Colonic mucosa (tissue), 4 donors: ENCODE data around the gene OGDH. TPM values are rescaled to one million over a fixed set of nuclear protein-coding genes. Genes with fewer than 3 reads are reported as not detected.

Experiments
- DNase-seq: peaks from one replicate; pipeline ENCODE4 v3.0.0-alpha.2; 2020
- H3K27ac ChIP-seq: fragments of 200-600 bp; one replicate; pipeline ENCODE4 v1.8.0; 2021
- H3K27me3 ChIP-seq: fragments of 200-600 bp; one replicate; pipeline ENCODE4 v1.8.0; 2021
- H3K36me3 ChIP-seq: fragments of 200-600 bp; one replicate; pipeline ENCODE4 v1.8.0; 2021
- H3K4me1 ChIP-seq: fragments of 200-600 bp; one replicate; pipeline ENCODE4 v1.8.0; 2021; ENCODE audit warnings: mild to moderate bottlenecking
- H3K4me3 ChIP-seq: fragments of 200-600 bp; one replicate; pipeline ENCODE4 v1.8.0; 2021
- H3K9ac ChIP-seq, 2 donors: one replicate each; pipeline ENCODE4 v1.7.0; 2013; ENCODE audit warnings: control low read depth in 2 of 2, low read depth in 2 of 2, low read length in 2 of 2
- H3K9me3 ChIP-seq: fragments of 200-600 bp; one replicate; pipeline ENCODE4 v1.8.0; 2021
- CTCF ChIP-seq: fragments of 200-600 bp; IDR thresholded peaks from one replicate; pipeline ENCODE4 v1.8.0; 2022; ENCODE audit warnings: antibody characterized with exemption, mild to moderate bottlenecking
- intact Hi-C: fragments of 100-400 bp; cut with DNase I; formaldehyde crosslinking; loops from one replicate; pipeline ENCODE4 v1.14.1; 2022
- total RNA-seq, 2 donors: library from RNA; stranded (reverse); fragmentation: NEBNext Ultra II Directional in 1 of 2; extraction: Animal tissue kit (Norgen Biotek cat#: 25700) in 1 of 2; gene quantifications; one replicate each; pipeline ENCODE4 v1.2.1, GENCODE V29; 2021
- donor health status: healthy.
- donor health status: DM: no; HTN: no; CAD: no.
- donor health status: DM: no; HTN: no; CAD: no.

Gene OGDH
- total RNA-seq, 2 donors from 2014 or later: 142 to 164 TPM

- Histone ChIP-seq H3K27ac (no peak overlapping the region), H3K27me3 (no peaks in the 10 kb centered on the region), H3K9me3 (no peaks in the 10 kb centered on the region), H3K4me1 (no peaks in the 10 kb centered on the region), H3K36me3 (peaks cover 12% of the 10 kb centered on the region), H3K9ac (no peak overlapping the region), H3K4me3 (no peak overlapping the region)
- DNase-seq: no peak
- no peak for TF ChIP-seq CTCF
- intact Hi-C loops: no loop called here
Measured at GRCh38 chr7:44755698-44756627, 149.5 kb downstream of the OGDH start.

GRCh38 chr7:44756904-44757303, 150.5 kb downstream of the OGDH start:
- intact Hi-C loops: no loop called here
- peaks cover under 1% of the 10 kb centered on the region for H3K4me1 ChIP-seq

GRCh38 chr7:44757311-44757710, 150.9 kb downstream of the OGDH start:
- H3K36me3 ChIP-seq: peaks cover 12% of the 10 kb centered on the region
- no peak overlapping the region for H3K9ac ChIP-seq
- peaks cover 4% of the 10 kb centered on the region for H3K4me1 ChIP-seq
- intact Hi-C loops: no loop called here
- TF ChIP-seq CTCF: no peak
- no peaks in the 10 kb centered on the region for H3K9me3 ChIP-seq
- H3K4me3 ChIP-seq: no peak overlapping the region
- DNase-seq: no peak
- no peaks in the 10 kb centered on the region for H3K27me3 ChIP-seq
- H3K27ac ChIP-seq: no peak overlapping the region

More at GRCh38 chr7:44756904-44757303, 150.5 kb downstream of the OGDH start:
- no peak for DNase-seq
- H3K9ac ChIP-seq: no peak overlapping the region
- H3K27ac ChIP-seq: no peak overlapping the region
- no peaks in the 10 kb centered on the region for H3K9me3 ChIP-seq
- no peak overlapping the region for H3K4me3 ChIP-seq
- peaks cover 12% of the 10 kb centered on the region for H3K36me3 ChIP-seq
- H3K27me3 ChIP-seq: no peaks in the 10 kb centered on the region
- no peak for TF ChIP-seq CTCF

- H3K27me3 ChIP-seq: no peaks in the 10 kb centered on the region
- peaks cover 12% of the 10 kb centered on the region for H3K36me3 ChIP-seq
- peaks cover 5% of the 10 kb centered on the region for H3K4me1 ChIP-seq
- H3K27ac ChIP-seq: no peak overlapping the region
- H3K4me3 ChIP-seq: no peak overlapping the region
- intact Hi-C loops: no loop called here
- no peak for DNase-seq
- no peaks in the 10 kb centered on the region for H3K9me3 ChIP-seq
- no peak for TF ChIP-seq CTCF
- no peak overlapping the region for H3K9ac ChIP-seq
Measured at GRCh38 chr7:44757739-44758138, 151.3 kb downstream of the OGDH start.

Other genes starting within 250 kb of the OGDH start
- 100 to 1,000 TPM in 1 of 2 donors, 10 to 100 TPM in 1; 77.7 to 105 TPM for gene NUDCD3, start 116.0 kb upstream of the OGDH start, total RNA-seq
- gene NPC1L1, start 65.3 kb upstream of the OGDH start, total RNA-seq: under 1 TPM; 0.10 to 0.11 TPM
- gene DDX56, start 32.7 kb upstream of the OGDH start, total RNA-seq: 10 to 100 TPM; 41.1 to 90.6 TPM
- 10 to 100 TPM; 81.7 to 96.9 TPM for gene TMED4, start 24.4 kb upstream of the OGDH start, total RNA-seq
- 100 to 1,000 TPM in 1 of 2 donors, 10 to 100 TPM in 1; 61.8 to 112 TPM for gene ZMIZ2, start 142.2 kb downstream of the OGDH start, total RNA-seq
- gene PPIA, start 190.1 kb downstream of the OGDH start, total RNA-seq: 1,000 to 10,000 TPM; 1,435 to 2,110 TPM
- 100 to 1,000 TPM; 166 to 242 TPM for gene H2AZ2, start 241.5 kb downstream of the OGDH start, total RNA-seq